Neuron (in vitro differentiated cells): ENCODE results near the gene UNC93A.
"Not testable (repeated sequence)": the region's sequence is repeated elsewhere in the genome, so short reads cannot be mapped to it uniquely, and the experiment has no call there.

Experiments used
- H2AFZ ChIP-seq: one replicate; pipeline ENCODE4 v1.6.1; 2013; ENCODE audit warnings: low read depth, mild to moderate bottlenecking, inconsistent platforms, low read length, moderate library complexity
- H3K27me3 ChIP-seq: one replicate; pipeline ENCODE4 v1.6.1; 2013; ENCODE audit warnings: low read length; ENCODE audit not compliant: insufficient read depth
- H3K36me3 ChIP-seq: one replicate; pipeline ENCODE4 v1.6.1; 2013; ENCODE audit warnings: low read length; ENCODE audit not compliant: insufficient read depth
- H3K4me1 ChIP-seq: one replicate; pipeline ENCODE4 v1.6.1; 2013; ENCODE audit warnings: low read length; ENCODE audit not compliant: insufficient read depth
- H3K4me3 ChIP-seq: 2 replicates; pipeline ENCODE4 v1.5.1; 2013; ENCODE audit warnings: mild to moderate bottlenecking, low read length, moderate library complexity
- H3K9me3 ChIP-seq: one replicate; pipeline ENCODE4 v1.6.1; 2013; ENCODE audit warnings: low read length

UNC93A gene

DNA sequence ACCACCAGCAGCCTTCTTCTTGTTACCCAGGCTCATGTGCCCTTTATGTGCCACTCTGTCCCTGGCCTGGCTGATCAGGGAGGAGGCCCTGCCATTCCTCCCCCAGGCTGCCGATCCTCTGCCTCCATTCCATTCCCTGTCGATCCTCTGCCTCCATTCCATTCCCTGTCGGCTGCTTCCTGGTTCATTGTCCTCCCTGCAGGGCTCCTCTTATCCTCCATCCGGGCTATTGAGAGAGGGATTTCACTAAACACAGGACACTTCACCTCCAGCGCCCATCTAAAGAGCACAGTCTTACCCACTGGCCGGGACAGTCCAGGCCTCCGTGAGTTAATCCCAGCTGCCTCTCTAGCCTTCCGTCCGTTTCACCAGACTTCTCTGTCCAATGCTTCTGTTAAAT, 26.1 kb downstream of the UNC93A start:
- no peak overlapping the region for H3K4me3 ChIP-seq
- no peaks in the 10 kb centered on the region for H3K36me3 ChIP-seq
- H3K4me1 ChIP-seq: no peaks in the 10 kb centered on the region
- H2AFZ ChIP-seq: no peak overlapping the region
- no peaks in the 10 kb centered on the region for H3K27me3 ChIP-seq
- no peaks in the 10 kb centered on the region for H3K9me3 ChIP-seq

DNA sequence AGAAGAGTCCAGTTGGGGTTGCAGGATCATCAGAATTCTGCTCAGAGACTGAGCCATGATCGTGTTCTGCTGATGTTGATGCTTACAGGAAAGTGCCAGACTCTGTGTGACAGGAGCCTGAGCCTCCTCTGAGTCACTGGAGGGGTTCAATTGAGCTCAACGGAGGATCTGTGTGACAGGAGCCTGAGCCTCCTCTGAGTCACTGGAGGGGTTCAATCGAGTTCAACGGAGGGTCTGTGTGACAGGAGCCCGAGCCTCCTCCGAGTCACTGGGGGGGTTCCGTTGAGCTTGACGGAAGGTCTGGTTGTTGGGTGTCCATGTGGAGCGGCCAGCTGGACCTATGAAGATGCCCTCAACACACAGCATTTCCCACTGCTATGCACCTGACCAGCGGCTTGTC, 27.2 kb downstream of the UNC93A start:
- H3K36me3 ChIP-seq, H3K27me3 ChIP-seq, H2AFZ ChIP-seq, H3K9me3 ChIP-seq, H3K4me1 ChIP-seq, H3K4me3 ChIP-seq: not testable (repeated sequence)

DNA sequence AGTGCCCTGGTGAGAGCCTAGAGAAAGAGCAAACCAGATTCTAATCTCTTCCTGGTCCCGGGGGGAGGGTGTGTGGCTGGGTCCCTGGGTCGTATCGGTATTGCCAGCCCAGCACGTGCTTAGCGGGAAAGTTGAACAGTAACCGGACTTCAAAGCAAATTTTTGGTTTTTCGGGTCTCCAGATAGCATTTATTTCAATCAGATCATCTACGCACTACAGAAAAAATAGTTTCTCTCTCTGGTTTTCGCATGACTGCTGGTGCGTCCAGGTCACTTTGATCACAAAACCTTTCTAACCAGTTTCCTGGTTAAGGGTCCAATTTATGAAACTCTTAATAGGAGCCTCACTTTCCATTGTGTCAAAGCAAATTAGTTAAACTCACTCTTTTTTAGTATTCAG, 27.7 kb downstream of the UNC93A start:
- not testable (repeated sequence) for H3K4me1 ChIP-seq, H3K9me3 ChIP-seq, H2AFZ ChIP-seq, H3K27me3 ChIP-seq, H3K4me3 ChIP-seq, H3K36me3 ChIP-seq

DNA sequence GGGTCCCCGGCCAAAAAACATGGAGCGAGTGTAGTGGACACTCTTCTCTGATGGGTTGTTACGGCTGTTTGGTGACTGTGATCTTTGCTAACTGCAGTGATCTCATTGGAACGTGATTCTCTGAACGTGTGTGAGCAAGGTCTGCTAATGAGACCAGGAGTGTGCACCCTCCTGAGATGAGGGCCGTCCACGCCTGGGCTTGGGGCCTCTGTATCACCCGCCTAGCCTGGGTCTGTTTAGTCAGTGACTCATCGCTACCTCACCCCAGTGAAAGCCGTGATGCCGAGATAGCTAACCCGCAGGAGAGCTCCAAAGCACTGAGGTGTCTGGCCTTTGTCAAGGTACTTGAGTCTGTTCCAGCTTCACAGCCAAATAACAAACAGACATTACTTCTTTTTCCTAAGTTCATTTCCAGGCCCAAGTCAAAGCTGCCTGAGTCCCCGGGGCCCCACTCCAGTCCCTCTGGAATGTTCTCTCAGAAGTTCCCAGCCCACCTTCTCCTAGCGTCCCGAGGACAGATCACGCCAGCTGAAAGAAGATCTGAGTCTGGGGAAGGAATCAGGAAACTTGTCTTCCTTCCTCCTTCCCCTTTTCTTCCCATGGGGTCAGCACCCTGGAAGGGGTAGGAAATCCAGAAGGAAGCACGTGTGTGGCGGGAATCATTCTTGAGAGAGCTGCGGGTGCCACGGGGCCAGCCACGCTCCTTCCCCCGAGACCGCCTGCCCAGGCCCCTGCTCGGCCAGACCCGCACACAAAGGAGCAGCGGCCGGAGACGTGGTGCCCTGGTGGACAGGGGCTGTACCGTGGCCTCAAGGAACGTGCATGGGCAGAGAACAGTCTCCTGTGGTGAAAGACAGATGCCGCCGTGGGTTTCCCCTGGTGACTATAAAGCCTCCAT, 29.0 kb downstream of the UNC93A start:
- H3K9me3 ChIP-seq, H3K36me3 ChIP-seq, H2AFZ ChIP-seq, H3K4me3 ChIP-seq, H3K27me3 ChIP-seq, H3K4me1 ChIP-seq: not testable (repeated sequence)

DNA sequence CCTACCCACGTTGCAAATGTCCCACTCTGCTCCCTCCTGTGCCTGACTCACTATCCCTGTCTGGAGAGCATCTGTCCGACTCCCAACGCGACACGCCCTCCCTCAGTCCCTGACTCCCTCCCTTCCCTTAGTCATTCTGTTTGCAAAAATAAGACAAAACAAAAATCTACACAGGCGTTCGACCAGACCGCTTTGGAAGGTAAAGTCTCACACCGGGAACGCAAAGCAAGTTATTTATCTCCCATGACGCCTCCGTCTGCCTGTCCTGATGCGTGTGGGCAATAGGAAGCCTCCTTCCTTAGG, 29.6 kb downstream of the UNC93A start:
- H2AFZ ChIP-seq, H3K36me3 ChIP-seq: not testable (repeated sequence)

DNA sequence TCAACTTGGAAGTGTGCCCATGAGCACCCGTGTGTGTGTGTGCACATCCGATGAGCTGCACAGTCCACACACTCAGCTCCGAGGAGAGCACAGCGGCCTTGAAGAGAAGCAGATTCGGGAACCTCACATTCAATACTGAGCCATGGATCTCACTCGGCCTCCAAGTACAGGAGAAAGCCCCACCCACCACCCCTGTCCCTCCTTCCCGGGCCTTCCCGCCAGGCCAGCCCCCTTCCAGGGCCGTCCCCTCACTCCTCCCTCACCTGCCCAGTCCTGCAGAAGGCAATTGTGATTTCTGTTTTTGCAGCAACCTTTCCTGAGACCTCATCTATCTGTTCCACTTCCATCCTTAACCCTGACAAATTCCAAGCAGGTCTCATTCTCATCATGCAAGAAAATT, 30.1 kb downstream of the UNC93A start:
- H2AFZ ChIP-seq, H3K36me3 ChIP-seq, H3K9me3 ChIP-seq, H3K4me1 ChIP-seq, H3K27me3 ChIP-seq, H3K4me3 ChIP-seq: not testable (repeated sequence)

More for the DNA sequence above, 29.6 kb downstream of the UNC93A start:
- not testable (repeated sequence) for H3K27me3 ChIP-seq, H3K9me3 ChIP-seq, H3K4me3 ChIP-seq, H3K4me1 ChIP-seq

DNA sequence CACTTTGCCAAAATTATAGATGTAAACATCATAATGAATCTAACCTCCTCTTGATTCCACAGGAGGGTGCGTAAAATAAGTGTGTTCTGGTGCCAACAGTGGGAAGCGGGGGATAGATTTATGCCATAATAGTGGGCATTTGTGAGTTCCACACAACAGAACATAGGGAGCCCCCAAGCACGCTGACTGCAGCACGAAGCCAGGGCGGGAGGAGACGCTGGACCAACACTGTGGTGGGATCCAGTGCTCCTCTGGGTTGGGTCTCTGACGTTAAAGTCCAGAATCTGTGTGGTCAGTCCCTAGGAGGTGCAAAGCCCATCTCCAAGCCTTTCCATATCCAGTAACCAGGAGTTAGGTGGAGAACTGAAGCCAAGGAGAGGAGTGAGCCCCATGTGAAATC, 32.0 kb downstream of the UNC93A start:
- peaks cover 2% of the 10 kb centered on the region for H3K27me3 ChIP-seq
- no peak overlapping the region for H3K4me3 ChIP-seq
- no peaks in the 10 kb centered on the region for H3K36me3 ChIP-seq
- no peak overlapping the region for H2AFZ ChIP-seq
- no peaks in the 10 kb centered on the region for H3K4me1 ChIP-seq
- H3K9me3 ChIP-seq: peaks cover 5% of the 10 kb centered on the region

DNA sequence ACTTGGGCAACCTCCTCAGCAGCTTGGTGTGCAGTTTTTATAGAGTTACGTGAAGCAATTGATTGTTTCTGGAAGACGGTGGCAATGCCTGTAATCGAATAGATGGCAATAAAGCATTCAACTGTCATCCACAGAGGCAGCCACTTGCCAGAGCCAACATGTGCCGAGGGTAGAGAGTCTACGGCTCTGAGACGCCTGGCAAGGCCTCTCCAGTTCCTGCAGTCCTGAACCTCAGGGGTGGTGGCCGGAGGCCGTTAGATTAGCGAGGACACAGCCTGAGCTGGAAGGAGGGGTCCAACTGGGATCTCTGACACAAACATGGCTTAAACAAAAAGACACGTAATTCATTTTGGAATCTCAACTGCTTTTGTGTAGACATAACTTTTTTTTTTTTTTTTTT, 33.0 kb downstream of the UNC93A start:
- H3K4me1 ChIP-seq: no peaks in the 10 kb centered on the region
- H2AFZ ChIP-seq: no peak overlapping the region
- H3K36me3 ChIP-seq: no peaks in the 10 kb centered on the region
- peaks cover 2% of the 10 kb centered on the region for H3K27me3 ChIP-seq
- peaks cover 5% of the 10 kb centered on the region for H3K9me3 ChIP-seq
- H3K4me3 ChIP-seq: no peak overlapping the region

DNA sequence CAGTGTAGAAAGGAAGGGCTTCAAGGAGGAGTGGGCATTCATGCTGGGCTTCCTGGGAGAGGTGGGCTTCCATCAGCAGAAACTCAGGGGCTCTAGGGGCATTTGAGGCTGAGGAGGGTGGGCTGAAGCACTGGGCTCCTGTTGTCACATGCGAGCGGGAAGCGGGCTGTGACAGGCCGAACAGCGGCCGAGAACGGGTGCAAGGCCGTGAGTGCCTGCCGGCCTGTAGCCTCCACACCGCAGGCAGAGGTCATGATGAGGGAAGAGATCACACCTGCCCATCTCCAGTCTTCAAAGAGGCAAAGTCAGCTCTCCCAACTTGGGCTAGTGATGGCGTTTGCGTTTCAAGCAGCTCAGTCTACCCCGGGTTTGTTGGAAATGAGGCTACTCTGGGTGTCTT, 34.7 kb downstream of the UNC93A start:
- Histone ChIP-seq H3K4me3 (no peak overlapping the region), H3K27me3 (peaks cover 2% of the 10 kb centered on the region), H3K36me3 (no peaks in the 10 kb centered on the region), H3K4me1 (no peaks in the 10 kb centered on the region), H3K9me3 (peaks cover 5% of the 10 kb centered on the region), H2AFZ (no peak overlapping the region)

DNA sequence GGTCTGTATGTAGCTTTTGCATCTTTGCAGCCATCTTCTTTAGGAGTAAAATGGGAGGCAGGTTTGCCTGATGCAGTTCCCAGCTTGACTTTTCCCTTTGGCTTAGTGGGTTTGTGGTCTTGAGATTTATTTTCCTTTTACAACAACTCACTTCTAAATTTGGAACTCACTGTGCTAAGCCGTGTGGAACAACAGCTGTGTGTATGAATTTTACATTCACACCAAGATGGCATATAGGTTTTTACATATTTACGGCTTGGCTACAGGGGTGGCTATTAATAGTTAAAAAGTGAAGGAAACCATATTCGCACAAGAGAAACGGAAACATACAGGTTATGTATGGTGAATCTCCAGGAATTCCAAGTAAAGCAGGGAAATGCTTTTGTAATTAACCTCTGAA, 36.3 kb downstream of the UNC93A start:
- Histone ChIP-seq H3K4me1 (no peaks in the 10 kb centered on the region), H3K36me3 (no peaks in the 10 kb centered on the region), H2AFZ (no peak overlapping the region), H3K9me3 (peaks cover 5% of the 10 kb centered on the region), H3K27me3 (peaks cover 2% of the 10 kb centered on the region), H3K4me3 (no peak overlapping the region)

DNA sequence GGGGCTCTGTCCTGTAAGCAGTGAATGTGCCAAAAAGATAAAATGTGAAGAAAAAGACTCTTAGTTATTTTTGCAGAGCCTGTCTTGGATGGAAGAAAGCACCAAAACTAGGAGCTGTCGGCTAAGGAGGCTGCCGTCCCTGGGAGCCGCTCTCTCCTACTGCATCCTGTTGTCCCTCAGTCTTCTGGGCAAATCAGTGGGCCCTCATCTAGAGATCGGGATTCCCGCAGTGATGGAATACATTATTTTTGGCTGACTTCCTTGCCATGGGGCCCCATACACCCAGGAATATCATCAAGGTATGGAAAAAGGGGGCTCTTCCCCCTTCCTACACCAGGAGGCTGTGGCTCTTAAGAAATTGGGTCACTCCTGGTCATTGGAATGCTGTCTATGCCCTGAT, 37.0 kb downstream of the UNC93A start:
- Histone ChIP-seq H3K27me3 (peaks cover 2% of the 10 kb centered on the region), H2AFZ (no peak overlapping the region), H3K4me3 (no peak overlapping the region)

DNA sequence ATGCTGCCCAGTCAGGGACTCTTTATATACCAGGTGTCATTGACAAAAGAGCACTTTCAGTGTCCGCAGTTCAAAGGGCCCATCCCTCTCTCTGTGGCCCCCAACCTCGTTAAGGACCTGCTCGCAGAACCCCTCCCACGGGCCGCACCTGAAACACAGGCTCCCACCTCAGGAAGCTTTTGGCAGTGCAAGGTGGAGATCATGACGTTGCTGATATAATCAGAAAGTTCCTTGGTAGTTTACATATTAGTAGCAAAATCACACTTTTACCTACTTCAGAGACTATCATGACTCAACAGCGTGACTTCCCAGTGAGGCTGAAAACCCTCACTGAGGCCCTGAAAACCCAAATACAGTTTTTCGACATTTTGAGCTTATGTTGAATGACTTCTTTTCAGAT, 37.9 kb downstream of the UNC93A start:
- Histone ChIP-seq H3K27me3 (peaks cover 2% of the 10 kb centered on the region), H2AFZ (no peak overlapping the region), H3K4me1 (no peaks in the 10 kb centered on the region), H3K9me3 (peaks cover 5% of the 10 kb centered on the region), H3K4me3 (no peak overlapping the region), H3K36me3 (no peaks in the 10 kb centered on the region)

More for the DNA sequence above, 37.0 kb downstream of the UNC93A start:
- Histone ChIP-seq H3K36me3 (no peaks in the 10 kb centered on the region), H3K9me3 (peaks cover 5% of the 10 kb centered on the region), H3K4me1 (no peaks in the 10 kb centered on the region)

DNA sequence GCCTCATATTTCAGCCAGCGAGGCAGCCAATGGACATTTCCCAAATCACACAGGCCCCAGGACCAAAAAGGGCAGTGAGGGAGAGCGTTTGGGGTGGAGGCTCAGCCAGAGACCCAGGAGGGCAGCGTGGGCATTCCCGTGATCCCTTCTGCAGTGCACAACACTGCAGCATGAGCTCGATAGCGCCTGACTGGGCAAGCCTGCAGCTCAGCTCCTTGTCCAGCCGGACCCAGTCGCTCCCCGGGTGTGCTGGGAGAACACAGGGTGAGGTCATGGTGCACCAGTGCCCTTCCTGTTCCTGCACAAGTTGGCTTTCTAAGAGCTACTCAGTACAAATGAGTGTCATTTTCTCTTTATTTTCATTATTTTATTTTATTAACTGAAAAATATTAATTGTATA, 39.6 kb downstream of the UNC93A start:
- H3K4me1 ChIP-seq: no peaks in the 10 kb centered on the region
- H3K27me3 ChIP-seq: no peaks in the 10 kb centered on the region
- no peaks in the 10 kb centered on the region for H3K36me3 ChIP-seq
- H3K9me3 ChIP-seq: peaks cover 1% of the 10 kb centered on the region
- no peak overlapping the region for H3K4me3 ChIP-seq
- no peak overlapping the region for H2AFZ ChIP-seq

DNA sequence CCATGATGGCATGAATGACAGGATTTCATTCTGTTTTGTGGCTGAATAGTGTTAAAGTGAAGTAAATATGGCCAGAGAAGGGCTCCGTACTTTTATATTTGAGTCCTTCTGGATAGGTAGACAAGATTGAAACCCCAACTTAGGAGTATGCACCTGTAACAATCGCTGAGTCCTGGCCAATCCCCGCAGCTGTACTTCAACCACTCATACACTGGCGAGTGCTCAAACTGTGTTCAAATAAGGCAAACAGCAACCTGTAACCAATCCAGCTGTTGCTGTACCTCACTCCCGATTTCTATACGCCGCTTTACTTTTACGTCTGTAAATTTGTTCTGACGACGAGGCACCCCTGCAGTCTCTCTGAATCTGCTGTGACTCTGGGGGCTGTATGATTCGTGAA, 40.5 kb downstream of the UNC93A start:
- Histone ChIP-seq H2AFZ (no peak overlapping the region), H3K27me3 (no peaks in the 10 kb centered on the region), H3K9me3 (no peaks in the 10 kb centered on the region), H3K4me3 (no peak overlapping the region), H3K4me1 (no peaks in the 10 kb centered on the region), H3K36me3 (no peaks in the 10 kb centered on the region)
